ENCODE data around the gene ITSN1.

The ITSN1 gene

GRCh38 chr21:33808715-33809367 is 166.5 kb downstream of the ITSN1 start:
- FAIRE-seq (no peak), DNase-seq (ENCODE audit: insufficient read length, low spot score) (no peak)
- no peak for TF ChIP-seq CTCF (IDR thresholded peaks at IDR 0.05; ENCODE audit: insufficient read depth, missing control alignments)

- DNase-seq (ENCODE audit: insufficient read length, low spot score) (no peak), FAIRE-seq (no peak)
- TF ChIP-seq CTCF (IDR thresholded peaks at IDR 0.05; ENCODE audit: insufficient read depth, missing control alignments), result no peak
Observed at GRCh38 chr21:33810766-33811165, 168.5 kb downstream of the ITSN1 start.

- no peak for FAIRE-seq
- no peak for DNase-seq (ENCODE audit: insufficient read length, low spot score)
- no peak for TF ChIP-seq CTCF (IDR thresholded peaks at IDR 0.05; ENCODE audit: insufficient read depth, missing control alignments)
Observed at GRCh38 chr21:33811167-33812010, 169.1 kb downstream of the ITSN1 start.

GRCh38 chr21:33813832-33814365 is 171.6 kb downstream of the ITSN1 start:
- no peak for DNase-seq (ENCODE audit: insufficient read length, low spot score)
- no peak for FAIRE-seq
- no peak for TF ChIP-seq CTCF (IDR thresholded peaks at IDR 0.05; ENCODE audit: insufficient read depth, missing control alignments)

- no peak for TF ChIP-seq CTCF (IDR thresholded peaks at IDR 0.05; ENCODE audit: insufficient read depth, missing control alignments)
- FAIRE-seq (no peak), DNase-seq (ENCODE audit: insufficient read length, low spot score) (no peak)
Observed at GRCh38 chr21:33815143-33815707, 172.9 kb downstream of the ITSN1 start.

GRCh38 chr21:33816174-33816573 is 173.9 kb downstream of the ITSN1 start:
- FAIRE-seq, result no peak
- DNase-seq (ENCODE audit: insufficient read length, low spot score), result no peak

More at GRCh38 chr21:33816174-33816573, 173.9 kb downstream of the ITSN1 start:
- TF ChIP-seq CTCF (IDR thresholded peaks at IDR 0.05; ENCODE audit: insufficient read depth, missing control alignments), result no peak

Data from D721Med (cell line).